ENCODE data around the gene ANO4.
"Not testable (repeated sequence)": the region's sequence is repeated elsewhere in the genome, so short reads cannot be mapped to it uniquely, and the experiment has no call there.

Gene ANO4

DNA sequence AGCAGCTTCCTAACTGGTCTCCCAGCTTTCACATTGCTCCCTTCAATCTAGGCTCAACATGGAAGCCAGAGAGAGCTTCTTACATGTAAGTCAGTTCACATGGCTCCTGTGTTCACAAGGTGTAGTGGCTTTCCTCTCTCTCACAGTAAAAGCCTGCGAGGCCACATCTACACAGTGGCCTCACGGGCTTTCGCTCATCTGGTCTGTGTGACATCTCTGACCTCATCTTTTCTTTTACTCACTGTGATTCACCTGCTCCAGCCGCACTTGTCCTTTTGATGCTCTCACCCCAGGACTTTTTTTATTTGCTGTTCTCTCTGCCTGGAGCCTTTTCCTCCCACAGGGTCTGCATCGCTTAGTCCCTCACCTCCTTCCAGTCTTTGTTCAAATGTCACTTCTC lies 293.3 kb downstream of the ANO4 start:
- DNase-seq (ENCODE audit: low read depth in 3 of 3) = no peak

DNA sequence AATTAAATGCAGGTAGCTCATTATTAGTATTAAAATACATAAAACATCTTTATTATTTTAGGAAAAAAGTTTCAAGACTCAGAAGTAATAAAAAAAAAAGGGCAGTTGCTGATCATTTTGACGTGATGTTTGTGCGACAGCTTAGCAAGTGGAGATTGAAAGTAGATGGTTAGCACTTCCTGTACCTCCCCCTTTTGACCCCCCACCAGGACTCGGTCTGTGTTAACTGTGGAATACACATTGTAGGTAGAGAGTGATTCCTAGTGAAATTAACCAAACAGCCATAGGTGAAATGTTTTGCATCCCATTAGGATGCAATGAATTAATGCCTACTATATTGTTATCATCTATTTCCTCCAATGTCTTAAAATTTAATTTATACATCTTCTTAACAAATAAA lies 294.7 kb downstream of the ANO4 start:
- no peak for DNase-seq (ENCODE audit: low read depth in 3 of 3)

DNA sequence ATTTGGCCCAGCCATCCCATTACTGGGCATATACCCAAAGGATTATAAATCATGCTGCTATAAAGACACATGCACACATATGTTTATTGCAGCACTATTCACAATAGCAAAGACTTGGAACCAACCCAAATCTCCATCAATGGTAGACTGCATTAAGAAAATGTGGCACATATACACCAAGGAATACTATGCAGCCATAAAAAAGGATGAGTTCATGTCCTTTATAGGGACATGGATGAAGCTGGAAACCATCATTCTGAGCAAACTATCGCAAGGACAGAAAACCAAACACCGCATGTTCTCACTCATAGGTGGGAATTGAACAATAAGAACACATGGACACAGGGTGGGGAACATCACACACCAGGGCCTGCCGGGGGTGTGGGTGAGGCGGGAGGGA lies 295.6 kb downstream of the ANO4 start:
- not testable (repeated sequence) for DNase-seq (ENCODE audit: low read depth in 3 of 3)

DNA sequence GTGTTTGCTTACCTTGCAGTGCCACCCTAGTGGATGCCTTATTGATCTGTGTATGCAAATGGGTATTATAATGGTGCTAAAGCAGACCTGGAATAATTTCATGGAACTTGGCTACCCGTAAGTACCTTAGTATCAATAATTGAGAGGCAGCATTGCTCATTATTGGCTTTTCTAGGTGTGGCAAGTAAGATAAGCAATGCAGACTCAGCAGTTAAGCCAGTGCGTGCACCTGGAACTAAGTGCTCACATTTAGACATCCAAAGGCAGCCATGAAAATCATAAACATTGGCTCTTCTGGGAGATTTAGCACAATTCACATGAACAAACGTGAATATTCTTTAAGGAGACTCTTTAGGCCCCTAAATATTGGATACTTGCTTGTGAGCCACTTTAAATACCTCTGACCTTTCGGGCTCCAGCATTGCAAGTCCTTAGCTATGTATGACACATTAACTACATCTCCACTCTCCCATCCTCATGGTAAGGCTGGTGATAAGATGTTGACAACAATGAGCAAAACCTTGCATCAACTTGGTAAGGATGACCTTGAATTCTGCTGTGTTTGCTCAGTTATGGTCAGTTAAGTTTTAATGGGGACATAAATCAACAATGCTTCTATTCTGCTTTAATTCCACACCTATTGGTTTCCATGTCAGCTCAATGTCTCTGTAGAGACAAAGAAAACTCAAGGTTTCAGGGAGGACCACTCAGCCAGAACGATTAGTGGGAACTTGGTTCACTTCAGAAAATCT lies 303.4 kb downstream of the ANO4 start:
- DNase-seq (ENCODE audit: low read depth in 3 of 3) = no peak

DNA sequence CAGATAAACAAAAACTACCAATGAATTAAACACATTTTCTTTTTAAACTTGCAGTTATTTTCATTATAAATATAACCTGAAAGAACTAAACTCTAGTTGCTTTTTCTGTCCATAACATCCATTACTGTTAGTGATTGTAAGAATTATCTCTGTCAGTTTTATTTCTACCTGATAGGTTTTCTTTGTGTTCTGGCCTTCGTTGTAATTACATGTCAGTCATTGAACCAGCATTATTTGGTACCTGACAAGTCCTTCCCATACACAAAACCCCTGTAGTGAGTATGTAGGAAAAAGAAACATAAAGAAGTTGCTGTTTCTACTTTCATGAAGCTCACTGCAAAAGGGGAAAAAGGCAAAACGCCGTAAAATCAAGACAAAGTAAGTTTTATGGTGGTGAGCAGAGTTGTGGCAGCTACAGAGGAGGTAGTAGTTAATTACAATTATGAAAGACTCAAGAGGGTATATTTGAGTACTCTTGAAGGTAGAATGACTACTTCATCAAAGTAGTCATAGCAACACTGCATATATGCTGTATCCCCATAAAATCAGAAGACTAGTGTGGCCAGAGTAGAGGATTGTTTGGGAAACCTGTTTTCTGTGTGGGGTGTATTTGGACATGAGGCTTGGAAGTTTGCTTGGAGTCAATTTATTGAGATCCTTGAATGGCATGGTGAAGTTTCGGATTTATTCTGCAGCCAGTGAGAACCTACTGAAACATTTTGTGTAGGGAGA lies 312.6 kb downstream of the ANO4 start:
- DNase-seq (ENCODE audit: low read depth in 3 of 3) = no peak

DNA sequence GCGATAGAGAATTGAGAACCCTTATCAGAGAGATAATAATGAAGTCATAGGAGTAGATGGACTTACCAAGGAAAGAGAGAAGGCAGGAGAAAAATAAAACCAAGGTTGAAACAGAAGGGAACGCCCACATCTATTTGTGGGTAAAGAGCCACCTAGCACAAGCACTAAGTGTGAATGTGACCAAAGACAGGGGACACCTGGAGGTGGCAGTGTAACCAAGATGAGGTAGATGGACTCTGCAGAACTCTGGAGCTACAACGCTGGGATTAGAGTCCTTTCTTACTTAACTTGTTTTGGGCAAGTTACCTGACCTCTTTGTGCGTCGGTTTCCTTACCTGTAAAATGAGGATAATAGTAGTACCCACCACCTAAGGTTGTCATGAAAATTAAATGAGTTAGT lies 313.6 kb downstream of the ANO4 start:
- no peak for DNase-seq (ENCODE audit: low read depth in 3 of 3)

DNA sequence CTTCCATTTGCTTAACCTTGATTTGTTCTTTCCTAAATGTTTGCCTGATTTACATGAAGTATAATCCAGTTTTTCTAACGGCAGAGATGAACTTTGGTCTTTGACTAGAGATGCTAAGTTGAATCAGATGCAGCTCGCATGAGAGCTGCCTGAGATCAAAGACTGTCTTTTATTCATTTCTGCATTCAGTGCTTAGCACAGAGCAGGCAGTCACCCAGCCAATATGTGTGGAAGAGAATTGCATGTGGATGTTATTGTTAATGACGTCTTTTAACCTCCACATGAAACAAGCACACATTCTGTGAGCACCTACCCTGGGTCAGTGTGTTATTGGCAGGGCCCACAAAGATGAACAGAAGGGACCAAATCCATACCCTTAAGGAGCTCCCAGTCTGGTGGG lies 316.3 kb downstream of the ANO4 start:
- DNase-seq (ENCODE audit: low read depth in 3 of 3) = no peak

DNA sequence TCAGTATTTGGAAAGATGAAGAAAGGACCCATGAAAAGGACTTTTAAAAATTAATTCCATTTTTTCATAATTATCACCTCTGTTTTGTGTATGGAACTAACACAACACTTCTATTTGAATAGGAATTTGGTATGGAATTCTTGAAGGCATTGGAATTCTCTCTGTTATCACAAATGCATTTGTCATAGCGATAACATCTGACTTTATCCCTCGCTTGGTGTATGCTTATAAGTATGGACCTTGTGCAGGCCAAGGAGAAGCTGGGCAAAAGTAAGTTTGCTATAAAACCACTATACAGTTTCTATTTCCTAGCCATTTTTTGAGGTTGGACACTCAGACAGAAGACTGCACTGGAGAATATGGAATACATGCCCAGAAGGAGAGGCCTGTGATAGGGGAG lies 316.9 kb downstream of the ANO4 start:
- DNase-seq (ENCODE audit: low read depth in 3 of 3) = no peak

DNA sequence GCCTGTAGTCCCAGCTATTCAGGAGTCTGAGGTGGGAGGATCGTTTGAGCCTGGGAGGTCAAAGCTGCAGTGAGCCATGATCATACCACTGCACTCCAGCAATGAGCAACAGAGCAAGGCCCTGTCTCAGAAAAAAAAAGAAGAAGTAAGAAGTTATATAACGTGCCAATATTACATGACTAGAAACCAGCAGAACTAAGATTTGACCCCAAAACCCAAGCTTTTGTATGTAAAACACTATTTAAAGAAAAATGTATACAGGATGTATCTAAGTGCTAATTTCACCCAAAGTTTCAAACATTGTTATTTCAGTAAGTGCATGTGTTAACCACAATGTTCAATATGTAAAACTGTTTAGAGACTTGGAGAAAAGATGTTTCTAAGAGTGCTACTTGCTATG lies 320.8 kb downstream of the ANO4 start:
- no peak for DNase-seq (ENCODE audit: low read depth in 3 of 3)

DNA sequence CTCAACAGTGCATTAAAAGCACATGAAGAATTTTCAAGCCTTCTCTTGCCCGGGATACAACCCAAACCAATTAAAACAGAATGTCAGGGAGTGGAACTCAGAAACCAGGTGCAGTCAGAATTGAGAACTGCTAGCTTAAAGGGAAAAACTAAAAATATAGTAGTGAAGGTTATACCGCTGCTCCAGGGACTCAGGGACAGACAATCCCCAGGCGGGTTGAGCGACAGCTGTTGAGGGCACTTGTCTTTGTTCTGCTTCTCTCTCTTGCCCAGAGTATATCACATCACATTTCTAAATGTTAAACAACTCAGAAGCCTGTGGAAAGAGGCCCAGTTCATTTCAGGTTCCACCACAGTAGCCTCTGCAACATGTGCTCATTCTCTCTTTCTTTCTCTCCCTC lies 322.3 kb downstream of the ANO4 start:
- no peak for DNase-seq (ENCODE audit: low read depth in 3 of 3)

DNA sequence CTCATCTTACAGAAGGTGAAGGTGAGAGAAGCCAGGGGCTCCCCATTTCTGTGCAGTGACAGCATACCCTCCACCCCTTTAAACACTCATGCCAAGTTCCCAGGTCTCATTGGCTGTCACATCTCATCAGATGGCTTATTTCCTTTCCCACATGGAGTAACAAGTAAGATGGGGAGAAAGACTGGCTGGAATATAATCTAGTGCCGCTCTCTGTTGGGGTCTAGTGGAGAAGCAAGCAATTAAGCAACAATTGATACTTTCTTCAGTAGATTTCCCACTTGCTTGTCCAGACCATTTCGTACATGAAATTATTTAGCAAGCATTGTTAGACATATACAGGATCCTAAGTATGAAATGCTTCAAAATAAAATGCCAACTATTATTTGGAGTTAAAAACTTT lies 323.3 kb downstream of the ANO4 start:
- no peak for DNase-seq (ENCODE audit: low read depth in 3 of 3)

DNA sequence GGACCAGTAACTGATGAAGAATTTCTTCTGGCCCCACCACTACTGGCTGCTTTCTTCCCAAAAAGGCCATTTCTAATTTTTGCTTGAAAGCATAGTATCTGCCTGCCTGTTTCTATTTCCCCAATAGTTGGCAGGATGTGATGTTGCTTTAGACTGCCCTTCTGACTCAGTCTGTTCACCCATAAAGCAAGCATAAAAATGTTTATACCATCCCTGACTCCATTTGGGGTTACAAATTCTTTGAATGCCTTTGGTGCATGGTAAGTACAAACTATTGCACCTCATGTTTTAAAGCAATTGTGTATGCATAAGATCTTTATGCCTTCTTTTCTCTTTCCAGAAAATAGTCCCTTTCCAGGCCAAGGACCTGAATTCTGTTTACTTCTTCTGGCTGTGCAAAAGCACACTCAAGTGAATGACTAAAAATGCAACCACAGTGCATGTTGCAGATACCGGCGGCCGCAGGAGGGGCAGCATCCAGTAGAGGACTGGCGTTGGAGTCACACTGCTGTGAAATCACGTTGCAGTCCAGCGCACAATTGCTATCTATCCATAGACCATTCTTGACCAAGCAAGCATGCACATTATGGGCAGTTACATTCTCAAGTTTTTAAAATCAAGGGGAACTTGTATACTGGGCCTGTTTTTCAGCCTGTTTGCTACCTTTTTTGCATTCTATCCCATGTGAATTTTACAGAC lies 333.1 kb downstream of the ANO4 start:
- no peak for DNase-seq (ENCODE audit: low read depth in 3 of 3)

DNA sequence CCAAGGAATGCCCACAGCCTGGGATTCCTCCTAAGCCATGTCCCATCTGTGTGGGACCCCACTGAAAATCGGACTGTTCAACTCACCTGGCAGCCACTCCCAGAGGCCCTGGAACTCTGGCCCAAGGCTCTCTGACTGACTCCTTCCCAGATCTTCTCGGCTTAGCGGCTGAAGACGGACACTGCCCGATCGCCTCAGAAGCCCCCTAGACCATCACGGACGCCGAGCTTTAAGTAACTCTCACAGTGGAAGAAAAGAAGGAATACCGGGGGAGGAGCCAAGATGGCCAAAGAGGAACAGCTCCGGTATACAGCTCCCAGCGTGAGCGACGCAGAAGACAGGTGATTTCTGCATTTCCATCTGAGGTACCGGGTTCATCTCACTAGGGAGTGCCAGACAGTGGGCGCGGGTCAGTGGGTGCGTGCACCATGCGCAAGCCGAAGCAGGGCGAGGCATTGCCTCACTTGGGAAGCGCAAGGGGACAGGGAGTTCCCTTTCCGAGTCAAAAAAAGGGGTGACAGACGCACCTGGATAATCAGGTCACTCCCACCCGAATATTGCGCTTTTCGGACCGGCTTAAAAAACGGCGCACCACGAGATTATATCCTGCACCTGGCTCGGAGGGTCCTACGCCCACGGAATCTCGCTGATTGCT lies 351.3 kb downstream of the ANO4 start:
- not testable (repeated sequence) for DNase-seq (ENCODE audit: low read depth in 3 of 3)

DNA sequence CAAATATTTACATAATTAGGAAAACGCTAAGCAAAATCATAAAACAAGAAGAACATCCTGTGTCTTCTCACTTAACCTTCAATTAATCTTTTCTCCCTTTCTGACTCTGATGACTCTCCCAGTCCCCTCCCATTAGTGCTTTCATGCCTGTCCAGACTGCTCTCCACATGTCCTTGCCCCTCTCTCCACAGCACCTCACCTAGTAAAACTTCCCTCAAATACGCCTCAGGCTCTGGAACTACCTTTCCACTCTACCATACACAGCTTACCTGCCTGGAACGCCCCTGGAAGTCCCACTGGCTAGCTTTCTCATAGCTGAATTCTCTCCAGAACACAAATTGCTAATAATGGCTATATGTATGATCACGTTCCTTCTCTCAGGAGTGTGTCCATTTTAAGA lies 370.7 kb downstream of the ANO4 start:
- DNase-seq (ENCODE audit: low read depth in 3 of 3) = no peak

DNA sequence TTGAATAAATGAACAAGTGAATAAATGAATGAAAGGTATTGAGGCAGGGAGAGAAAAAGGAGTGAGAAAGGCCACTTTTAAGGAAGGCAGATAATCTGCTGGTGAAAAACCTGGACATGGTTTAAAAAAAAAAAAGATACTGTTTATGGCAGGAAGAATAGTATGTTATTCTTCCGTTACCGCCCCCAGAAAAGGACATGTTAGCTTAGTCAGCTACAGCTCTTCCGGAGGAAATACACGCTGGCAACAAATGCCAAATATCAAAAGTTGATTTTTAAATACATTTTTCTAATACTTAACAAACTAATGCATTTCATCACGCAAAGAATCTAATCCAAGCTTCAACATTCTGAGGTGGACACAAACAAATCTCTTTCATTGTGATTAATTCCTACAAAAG lies 372.3 kb downstream of the ANO4 start:
- no peak for DNase-seq (ENCODE audit: low read depth in 3 of 3)

DNA sequence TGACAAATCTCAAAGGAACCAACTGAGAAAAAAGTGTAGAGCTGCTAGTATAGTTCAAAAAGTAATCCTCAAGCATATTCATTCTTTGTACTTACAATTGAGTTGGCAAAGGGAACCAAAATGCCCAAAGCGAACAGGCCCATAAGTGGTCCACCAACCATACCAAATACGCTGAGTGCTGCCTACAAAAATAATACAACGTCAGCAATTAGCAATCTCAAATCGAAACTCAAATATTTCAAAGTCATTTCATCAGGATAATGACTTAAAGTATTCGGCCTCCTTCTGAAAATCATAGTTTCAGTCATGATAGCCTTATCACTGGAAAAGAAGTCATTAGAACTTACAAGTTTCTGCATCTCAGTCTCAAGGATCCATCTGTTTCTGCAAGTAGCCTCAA lies 373.4 kb downstream of the ANO4 start:
- no peak for DNase-seq (ENCODE audit: low read depth in 3 of 3)

DNA sequence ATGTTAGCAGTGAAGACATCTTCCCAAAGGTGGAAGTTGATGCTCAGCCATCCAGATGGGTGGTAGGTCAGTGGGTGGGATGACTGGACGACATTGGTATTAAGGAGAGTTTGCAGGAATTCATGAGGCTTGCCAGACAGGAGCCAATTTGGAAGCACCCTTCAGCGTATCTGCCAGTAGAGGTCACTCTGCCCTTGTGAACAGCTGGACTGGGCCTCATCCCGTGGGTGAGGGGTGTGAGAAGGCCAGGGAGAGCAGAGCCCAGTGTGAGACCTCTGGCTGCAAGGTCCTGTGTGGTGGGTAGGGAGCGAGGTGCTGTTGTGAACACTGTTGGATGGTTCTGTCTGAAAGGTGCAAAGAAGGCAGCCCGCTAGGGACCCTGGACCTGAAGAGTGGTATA lies 377.7 kb downstream of the ANO4 start:
- DNase-seq (ENCODE audit: low read depth in 3 of 3) = no peak

DNA sequence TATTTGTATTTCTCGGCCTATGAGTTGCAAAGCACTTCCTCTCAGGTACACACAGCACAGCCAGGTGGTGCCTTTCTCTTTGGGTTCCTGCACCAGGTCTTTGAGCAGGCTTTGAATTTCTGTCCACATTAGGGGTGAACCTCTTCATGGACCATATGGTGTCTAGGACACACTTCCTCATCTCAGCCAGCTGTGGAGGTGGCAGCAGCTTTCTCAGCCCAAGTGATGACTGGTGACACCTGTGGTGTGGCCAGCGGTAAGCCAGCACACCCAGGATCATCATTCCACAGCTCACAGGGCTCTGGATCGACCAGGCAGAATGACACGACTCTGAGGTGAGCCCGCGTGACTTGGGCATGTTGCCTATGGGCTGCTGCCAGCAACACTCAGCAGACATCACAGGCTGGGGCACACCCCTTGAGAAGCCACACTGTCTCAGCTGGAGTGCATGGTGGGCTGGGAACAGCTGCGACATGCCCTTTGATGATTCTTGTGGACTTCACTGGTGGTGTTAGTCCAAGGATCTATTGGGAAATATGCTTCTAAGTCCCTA lies 378.7 kb downstream of the ANO4 start:
- no peak for DNase-seq (ENCODE audit: low read depth in 3 of 3)

DNA sequence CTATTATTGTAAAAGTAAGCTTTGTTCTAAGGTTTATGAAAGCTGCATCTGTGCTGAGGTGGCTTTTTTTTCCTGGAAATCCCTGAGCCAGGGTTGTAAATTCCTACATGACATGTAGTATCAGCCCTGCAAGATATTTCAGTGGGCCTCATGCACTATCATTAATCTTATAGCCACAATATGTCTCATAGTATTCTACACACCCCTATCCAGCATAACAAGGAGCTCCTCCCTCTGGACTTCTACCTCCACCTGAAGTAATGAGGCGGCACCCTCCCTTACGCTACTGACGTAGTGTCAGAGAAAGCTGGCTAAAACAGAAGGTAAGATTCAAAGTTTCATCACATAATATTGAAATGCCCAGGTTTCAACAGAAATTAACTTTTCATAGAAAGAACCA lies 380.0 kb downstream of the ANO4 start:
- DNase-seq (ENCODE audit: low read depth in 3 of 3) = no peak
